ENCODE results near the gene ZSCAN21. TPM values are rescaled to one million over a fixed set of nuclear protein-coding genes. Genes with fewer than 3 reads are reported as not detected.

Gene ZSCAN21
- total and polyA plus RNA-seq, 5 donors from 2014 or later, result 5.1 to 9.8 (median 8.5) TPM

- Histone ChIP-seq H3K36me3 (ENCODE audit: control insufficient read depth, insufficient read depth, low read length) (peaks cover 22% of the 10 kb centered on the region), H3K4me1 (ENCODE audit: control insufficient read depth, insufficient read depth, low read length, poor library complexity, severe bottlenecking) (peaks cover 31% of the 10 kb centered on the region), H3K4me3 (ENCODE audit: low read depth, low read length) (peak overlapping the region; percentile 83), H3K27me3 (ENCODE audit: control insufficient read depth, insufficient read depth, low read length) (no peaks in the 10 kb centered on the region), H3K9me3 (ENCODE audit: control insufficient read depth in 2 of 2, low read length in 2 of 2) (no peaks in the 10 kb centered on the region), H3K27ac (ENCODE audit: insufficient read depth, low read length, poor library complexity, severe bottlenecking) (peak overlapping the region; percentile 81)
- no peaks in the 10 kb centered on the region for H3K9me3 Mint-ChIP-seq
- peaks cover 16% of the 10 kb centered on the region for H3K27me3 Mint-ChIP-seq
- DNase-seq (no peak), ATAC-seq (ENCODE audit: low read depth in 2 of 2) (no peak)
- H3K4me1 Mint-ChIP-seq, result peaks cover 6 to 36% (median 25%) of the 10 kb centered on the region in 4 donors
- H3K36me3 Mint-ChIP-seq, result peaks cover 19% of the 10 kb centered on the region
- peak overlapping the region; percentile 94 to 96 (median 95) for H3K4me3 Mint-ChIP-seq
- H3K27ac Mint-ChIP-seq, result peak overlapping the region; percentile 82 to 92 (median 91)
Observed at GRCh38 chr7:100080907-100081534, 31.4 kb downstream of the ZSCAN21 start.

GRCh38 chr7:100081535-100082102 lies 32.0 kb downstream of the ZSCAN21 start, which contains the start of gene ZNF3:
Gene ZNF3, minus strand, starts transcription at chr7:100081723. Its CDS starts 4,366 bp downstream, at chr7:100077357.
- peak within 1 kb of the TSS; percentile 81 for H3K27ac ChIP-seq (ENCODE audit: insufficient read depth, low read length, poor library complexity, severe bottlenecking)
- Mint-ChIP-seq H3K4me1 (peaks cover 6 to 36% (median 25%) of the 10 kb centered on the region in 4 donors), H3K9me3 (no peaks in the 10 kb centered on the region), H3K4me3 (peak within 1 kb of the TSS; percentile 94 to 96 (median 95)), H3K27ac (peak within 1 kb of the TSS; percentile 82 to 97 (median 92)), H3K36me3 (peaks cover 16% of the 10 kb centered on the region), H3K27me3 (peaks cover 16% of the 10 kb centered on the region)
- no peaks in the 10 kb centered on the region for H3K27me3 ChIP-seq (ENCODE audit: control insufficient read depth, insufficient read depth, low read length)
- no peaks in the 10 kb centered on the region for H3K9me3 ChIP-seq (ENCODE audit: control insufficient read depth in 2 of 2, low read length in 2 of 2)
- peak within 1 kb of the TSS; percentile 83 for H3K4me3 ChIP-seq (ENCODE audit: low read depth, low read length)
- H3K4me1 ChIP-seq (ENCODE audit: control insufficient read depth, insufficient read depth, low read length, poor library complexity, severe bottlenecking), result peaks cover 31% of the 10 kb centered on the region
- DNase-seq (peak; percentile 97 to 99 (median 98)), ATAC-seq (ENCODE audit: low read depth in 2 of 2) (peak; percentile 95 to 96)
- peaks cover 18% of the 10 kb centered on the region for H3K36me3 ChIP-seq (ENCODE audit: control insufficient read depth, insufficient read depth, low read length)

GRCh38 chr7:100082978-100083377 lies 33.4 kb downstream of the ZSCAN21 start:
- Histone ChIP-seq H3K4me3 (ENCODE audit: low read depth, low read length) (peak overlapping the region; percentile 59), H3K4me1 (ENCODE audit: control insufficient read depth, insufficient read depth, low read length, poor library complexity, severe bottlenecking) (peaks cover 33% of the 10 kb centered on the region), H3K36me3 (ENCODE audit: control insufficient read depth, insufficient read depth, low read length) (peaks cover 9% of the 10 kb centered on the region), H3K27ac (ENCODE audit: insufficient read depth, low read length, poor library complexity, severe bottlenecking) (no peak overlapping the region), H3K9me3 (ENCODE audit: control insufficient read depth in 2 of 2, low read length in 2 of 2) (no peaks in the 10 kb centered on the region), H3K27me3 (ENCODE audit: control insufficient read depth, insufficient read depth, low read length) (no peaks in the 10 kb centered on the region)
- peak overlapping the region; percentile 76 to 95 (median 82) for H3K27ac Mint-ChIP-seq
- peaks cover 12% of the 10 kb centered on the region for H3K36me3 Mint-ChIP-seq
- H3K9me3 Mint-ChIP-seq, result no peaks in the 10 kb centered on the region
- peak overlapping the region; percentile 94 to 96 (median 95) for H3K4me3 Mint-ChIP-seq
- DNase-seq (no peak), ATAC-seq (ENCODE audit: low read depth in 2 of 2) (no peak)
- H3K4me1 Mint-ChIP-seq, result peaks cover 6 to 39% (median 24%) of the 10 kb centered on the region in 4 donors
- peaks cover 21% of the 10 kb centered on the region for H3K27me3 Mint-ChIP-seq

- H3K9me3 ChIP-seq (ENCODE audit: control insufficient read depth in 2 of 2, low read length in 2 of 2), result no peaks in the 10 kb centered on the region
- peaks cover 39% of the 10 kb centered on the region for H3K4me1 ChIP-seq (ENCODE audit: control insufficient read depth, insufficient read depth, low read length, poor library complexity, severe bottlenecking)
- Mint-ChIP-seq H3K27ac (no peak overlapping the region), H3K36me3 (peaks cover 11% of the 10 kb centered on the region), H3K9me3 (no peaks in the 10 kb centered on the region), H3K4me1 (peaks cover 6 to 44% (median 28%) of the 10 kb centered on the region in 4 donors), H3K4me3 (peak overlapping the region in 1 of 4 donors; percentile 64), H3K27me3 (peaks cover 26% of the 10 kb centered on the region)
- DNase-seq (no peak), ATAC-seq (ENCODE audit: low read depth in 2 of 2) (no peak)
- H3K4me3 ChIP-seq (ENCODE audit: low read depth, low read length), result no peak overlapping the region
- H3K27ac ChIP-seq (ENCODE audit: insufficient read depth, low read length, poor library complexity, severe bottlenecking), result no peak overlapping the region
- no peaks in the 10 kb centered on the region for H3K36me3 ChIP-seq (ENCODE audit: control insufficient read depth, insufficient read depth, low read length)
- no peaks in the 10 kb centered on the region for H3K27me3 ChIP-seq (ENCODE audit: control insufficient read depth, insufficient read depth, low read length)
Observed at GRCh38 chr7:100085515-100085914, 35.9 kb downstream of the ZSCAN21 start.

GRCh38 chr7:100087055-100087750 lies 37.6 kb downstream of the ZSCAN21 start:
- Histone ChIP-seq H3K4me3 (ENCODE audit: low read depth, low read length) (no peak overlapping the region), H3K36me3 (ENCODE audit: control insufficient read depth, insufficient read depth, low read length) (peaks cover 16% of the 10 kb centered on the region), H3K27ac (ENCODE audit: insufficient read depth, low read length, poor library complexity, severe bottlenecking) (peak overlapping the region; percentile 34), H3K4me1 (ENCODE audit: control insufficient read depth, insufficient read depth, low read length, poor library complexity, severe bottlenecking) (peaks cover 26% of the 10 kb centered on the region), H3K27me3 (ENCODE audit: control insufficient read depth, insufficient read depth, low read length) (no peaks in the 10 kb centered on the region), H3K9me3 (ENCODE audit: control insufficient read depth in 2 of 2, low read length in 2 of 2) (no peaks in the 10 kb centered on the region)
- Mint-ChIP-seq H3K4me3 (peak overlapping the region; percentile 63 to 93 (median 76)), H3K27ac (peak overlapping the region; percentile 61 to 74 (median 68)), H3K27me3 (peaks cover 22% of the 10 kb centered on the region), H3K9me3 (no peaks in the 10 kb centered on the region), H3K36me3 (peaks cover 24% of the 10 kb centered on the region), H3K4me1 (peaks cover 0 to 40% (median 21%) of the 10 kb centered on the region in 4 donors)
- ATAC-seq (ENCODE audit: low read depth in 2 of 2) (no peak), DNase-seq (no peak)

- Mint-ChIP-seq H3K27ac (peak overlapping the region in 2 of 3 donors; percentile 92 to 94), H3K27me3 (peaks cover 14% of the 10 kb centered on the region), H3K4me1 (peaks cover 0 to 33% (median 15%) of the 10 kb centered on the region in 4 donors), H3K36me3 (peaks cover 31% of the 10 kb centered on the region), H3K9me3 (no peaks in the 10 kb centered on the region), H3K4me3 (peak overlapping the region; percentile 89 to 95 (median 94))
- Histone ChIP-seq H3K36me3 (ENCODE audit: control insufficient read depth, insufficient read depth, low read length) (peaks cover 25% of the 10 kb centered on the region), H3K27ac (ENCODE audit: insufficient read depth, low read length, poor library complexity, severe bottlenecking) (peak overlapping the region; percentile 86), H3K27me3 (ENCODE audit: control insufficient read depth, insufficient read depth, low read length) (no peaks in the 10 kb centered on the region), H3K4me3 (ENCODE audit: low read depth, low read length) (peak overlapping the region; percentile 83), H3K4me1 (ENCODE audit: control insufficient read depth, insufficient read depth, low read length, poor library complexity, severe bottlenecking) (peaks cover 17% of the 10 kb centered on the region), H3K9me3 (ENCODE audit: control insufficient read depth in 2 of 2, low read length in 2 of 2) (no peaks in the 10 kb centered on the region)
- ATAC-seq (ENCODE audit: low read depth in 2 of 2) (peak in 1 of 2 donors; percentile 7), DNase-seq (no peak)
Observed at GRCh38 chr7:100088095-100088620, 38.6 kb downstream of the ZSCAN21 start.

GRCh38 chr7:100088621-100089457 lies 39.3 kb downstream of the ZSCAN21 start, which contains the start of gene COPS6:
Gene COPS6, plus strand, starts transcription at chr7:100088969. Its CDS starts 22 bp downstream, at chr7:100088991.
- H3K9me3 Mint-ChIP-seq, result no peaks in the 10 kb centered on the region
- no peaks in the 10 kb centered on the region for H3K9me3 ChIP-seq (ENCODE audit: control insufficient read depth in 2 of 2, low read length in 2 of 2)
- peak within 1 kb of the TSS; percentile 86 for H3K27ac ChIP-seq (ENCODE audit: insufficient read depth, low read length, poor library complexity, severe bottlenecking)
- peaks cover 17% of the 10 kb centered on the region for H3K4me1 ChIP-seq (ENCODE audit: control insufficient read depth, insufficient read depth, low read length, poor library complexity, severe bottlenecking)
- peaks cover 14% of the 10 kb centered on the region for H3K27me3 Mint-ChIP-seq
- peak; percentile 76 to 80 for ATAC-seq (ENCODE audit: low read depth in 2 of 2)
- H3K4me3 ChIP-seq (ENCODE audit: low read depth, low read length), result peak within 1 kb of the TSS; percentile 84
- H3K36me3 Mint-ChIP-seq, result peaks cover 38% of the 10 kb centered on the region
- DNase-seq, result peak; percentile 81 to 86 (median 85)
- peak within 1 kb of the TSS; percentile 89 to 95 (median 94) for H3K4me3 Mint-ChIP-seq
- H3K27ac Mint-ChIP-seq, result peak within 1 kb of the TSS; percentile 54 to 94 (median 93)
- peaks cover 32% of the 10 kb centered on the region for H3K36me3 ChIP-seq (ENCODE audit: control insufficient read depth, insufficient read depth, low read length)
- peaks cover 0 to 35% (median 15%) of the 10 kb centered on the region in 4 donors for H3K4me1 Mint-ChIP-seq
- no peaks in the 10 kb centered on the region for H3K27me3 ChIP-seq (ENCODE audit: control insufficient read depth, insufficient read depth, low read length)

All from CD4-positive, CD25-positive, alpha-beta regulatory T cell (primary cell).